Activated CD8-positive, alpha-beta memory T cell treated with anti-CD3 and anti-CD28 coated beads for 24 hours (primary cell): ENCODE measurements around the gene NDNF.

ENCODE experiments used
- DNase-seq: peaks from one replicate; pipeline ENCODE4 v3.0.0-alpha.2; 2020

The NDNF gene

DNA sequence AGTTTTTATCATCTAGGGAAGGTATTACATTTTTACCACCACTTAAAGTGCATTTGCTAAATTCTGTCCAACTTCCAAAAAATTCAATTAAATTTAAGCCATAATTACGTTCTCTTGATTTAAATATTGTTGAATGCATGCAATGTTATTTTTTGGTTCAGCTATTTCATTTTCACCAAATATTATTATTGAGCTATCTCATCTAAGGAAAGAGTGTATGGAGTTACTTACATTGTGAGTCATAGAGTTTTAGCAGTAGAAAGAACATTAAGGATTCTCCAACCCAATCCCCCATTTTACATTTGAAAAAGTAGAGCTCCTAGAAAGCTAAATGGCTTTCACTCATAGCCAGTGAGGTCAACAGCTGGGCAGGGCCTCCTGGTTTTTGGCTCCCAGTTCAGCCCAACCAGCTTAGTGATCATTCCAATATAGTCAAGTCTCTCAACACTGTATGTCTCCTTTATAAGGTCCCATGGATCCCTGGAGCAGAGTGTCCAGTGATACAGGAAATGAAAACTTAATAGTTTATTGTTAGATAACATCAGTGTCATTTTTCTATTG lies 60.5 kb downstream of the NDNF start:
- no peak for DNase-seq

DNA sequence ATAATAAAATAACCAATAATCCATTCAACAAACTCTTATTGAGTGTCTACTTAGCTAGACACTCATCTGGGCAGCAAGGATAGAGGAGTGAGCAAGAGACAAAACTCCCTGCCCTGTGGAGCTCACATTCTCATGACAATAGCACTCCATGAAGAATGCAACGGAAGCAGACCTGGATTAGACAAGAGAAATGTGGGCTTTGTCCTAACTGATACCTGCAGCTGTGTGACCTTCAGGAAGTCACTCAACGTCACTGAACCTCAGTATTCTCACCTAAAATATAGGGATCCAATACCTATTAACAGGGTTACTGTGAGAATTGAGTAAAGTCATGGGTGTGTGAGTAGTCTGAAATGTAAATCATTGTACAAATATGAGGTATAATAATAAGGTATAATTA lies 61.2 kb downstream of the NDNF start:
- no peak for DNase-seq

DNA sequence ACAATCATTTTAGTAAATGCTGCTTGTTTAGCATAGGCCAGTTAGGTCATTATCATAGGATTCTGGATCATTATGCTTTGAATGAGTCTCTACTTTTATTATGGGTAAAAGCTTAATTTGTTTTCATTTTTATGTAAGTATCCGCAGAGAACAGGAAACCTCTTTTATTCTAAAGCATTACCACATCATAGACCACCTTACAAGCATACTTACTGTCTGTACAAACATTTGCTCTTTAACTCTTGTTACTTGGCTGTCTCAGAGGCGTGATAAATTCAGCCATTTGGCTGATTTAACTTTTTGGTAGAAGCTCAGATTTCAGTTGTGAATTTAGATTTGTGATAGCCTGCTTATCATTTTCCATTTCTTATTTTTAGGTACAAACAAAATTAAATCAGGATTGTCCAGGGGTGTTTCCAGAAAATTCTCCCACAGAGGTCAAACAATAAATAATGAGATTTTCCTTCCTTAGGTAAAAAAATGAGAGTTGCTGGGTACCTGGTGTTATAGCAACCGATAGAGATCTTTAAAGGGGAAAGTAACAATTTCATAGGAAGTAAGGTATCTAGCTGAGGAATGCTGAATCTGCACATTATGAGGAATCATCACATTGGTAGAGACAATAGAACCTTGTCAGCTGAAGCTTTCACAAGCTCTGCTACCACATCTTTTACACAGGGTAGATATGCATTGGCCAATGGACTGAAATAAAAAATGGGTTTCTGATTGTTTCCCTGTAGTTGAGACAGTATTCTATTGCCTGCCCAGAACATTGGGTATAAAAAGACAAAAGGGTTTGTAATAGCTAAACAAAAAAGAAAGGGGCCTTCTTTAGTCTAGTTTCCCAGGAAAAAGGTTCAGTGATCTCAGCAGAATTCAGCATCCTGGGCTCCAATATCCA lies 62.5 kb downstream of the NDNF start:
- no peak for DNase-seq

DNA sequence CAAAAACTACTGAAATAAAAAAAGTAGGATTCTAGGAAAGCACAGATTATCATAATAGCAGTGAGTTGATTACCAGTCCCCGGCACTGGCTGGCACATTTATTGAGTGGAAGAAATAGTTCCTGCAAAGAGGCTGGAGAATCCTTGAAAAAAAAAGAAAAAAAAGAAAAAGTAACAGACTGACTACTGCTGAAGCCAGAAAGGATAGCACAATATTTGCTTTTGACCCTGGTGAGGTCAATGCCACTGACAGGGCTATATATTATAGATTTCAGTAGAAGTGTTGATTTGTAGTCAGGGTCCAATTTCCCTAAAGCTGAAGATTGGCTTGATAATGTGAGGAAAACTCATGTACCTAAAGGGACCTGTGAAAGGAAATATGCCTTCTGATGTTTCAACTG lies 64.7 kb downstream of the NDNF start:
- no peak for DNase-seq

DNA sequence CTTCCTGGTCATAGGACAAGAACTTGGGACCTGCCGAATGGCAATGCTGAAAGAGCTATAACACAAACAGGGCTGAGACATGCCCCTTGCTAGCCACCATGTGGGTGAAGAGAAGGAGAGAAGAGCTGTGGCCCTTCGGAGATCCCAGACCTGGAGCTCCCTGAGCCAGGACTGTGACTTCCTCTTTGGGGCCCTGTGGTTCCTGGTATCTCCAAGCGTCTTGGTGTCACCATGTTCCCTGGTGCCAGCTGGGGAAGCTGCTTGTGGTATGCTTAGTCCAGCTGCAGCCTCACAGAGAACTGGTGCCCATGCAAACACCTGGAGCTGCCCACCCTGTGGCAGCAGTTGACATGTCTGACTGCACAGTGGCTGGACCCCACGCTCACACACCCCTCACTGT lies 68.5 kb downstream of the NDNF start:
- DNase-seq, result no peak

DNA sequence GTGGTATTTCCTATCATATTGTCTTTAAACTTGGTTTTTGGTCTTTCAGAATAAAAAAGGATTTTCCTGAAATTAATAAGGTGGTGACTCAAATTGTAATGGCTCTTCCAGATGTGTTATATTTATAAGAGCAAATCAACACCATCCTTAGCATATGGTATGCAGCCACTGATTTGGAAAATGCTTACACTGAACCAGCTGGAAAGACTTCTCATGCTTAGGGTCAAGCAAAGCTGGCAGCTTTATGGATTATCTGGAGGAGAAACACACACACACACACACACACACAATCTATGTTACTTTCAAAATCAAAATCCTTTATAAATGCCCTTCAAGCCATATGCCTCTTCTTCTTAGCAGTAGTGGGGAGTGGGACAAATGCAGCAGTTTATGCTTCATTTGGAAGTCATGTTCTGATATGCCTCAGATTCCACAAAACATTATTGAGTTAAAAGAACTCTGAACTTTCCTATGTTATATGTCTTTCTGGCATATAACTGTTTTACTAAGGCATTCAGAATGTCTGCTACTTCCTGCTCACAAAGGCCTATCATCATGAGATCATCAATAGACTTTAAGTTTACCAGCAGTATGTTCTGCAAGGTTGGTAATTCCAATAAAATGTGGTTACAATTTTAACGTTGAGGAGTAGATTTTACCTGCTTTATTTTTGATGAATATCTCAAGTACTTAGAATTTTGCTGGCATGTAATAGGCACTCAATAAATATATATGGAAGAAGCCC lies 76.9 kb downstream of the NDNF start:
- no peak for DNase-seq

DNA sequence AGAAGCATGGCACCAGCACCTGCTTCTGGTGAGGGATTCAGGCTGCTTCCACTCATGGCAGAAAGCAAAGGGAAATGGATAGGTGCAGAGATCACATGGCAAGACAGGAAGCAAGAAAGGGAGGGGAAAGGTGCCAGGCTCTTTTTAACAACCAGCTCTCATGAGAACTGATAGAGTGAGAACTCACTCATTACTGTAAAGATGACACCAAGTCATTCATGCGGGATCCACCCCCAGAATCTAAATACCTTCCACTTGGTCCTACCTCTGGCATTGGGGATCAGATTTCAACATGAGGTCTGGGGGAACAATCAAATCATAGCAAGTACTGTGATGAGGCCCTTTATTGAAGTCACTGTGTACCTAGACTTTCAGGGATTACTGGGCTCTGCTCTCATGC lies 77.8 kb downstream of the NDNF start:
- no peak for DNase-seq

DNA sequence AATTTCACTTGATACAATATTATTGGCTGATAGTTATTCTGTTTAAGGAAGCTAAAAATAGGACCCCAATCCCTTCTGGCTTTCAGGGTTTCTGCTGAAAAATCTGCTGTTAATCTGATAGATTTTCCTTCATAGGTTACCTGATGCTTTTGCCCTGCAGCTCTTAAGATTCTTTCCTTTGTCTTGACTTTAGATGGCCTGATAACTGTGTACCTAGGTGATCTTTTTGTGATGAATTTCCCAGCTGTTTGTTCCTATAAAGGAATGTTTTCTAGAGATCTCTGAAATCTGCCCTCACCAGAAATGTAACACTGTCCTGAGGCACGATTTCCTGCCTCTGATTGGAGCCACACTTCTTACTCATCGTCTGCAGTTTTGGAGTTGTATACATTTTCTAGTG lies 80.5 kb downstream of the NDNF start:
- DNase-seq, result no peak

DNA sequence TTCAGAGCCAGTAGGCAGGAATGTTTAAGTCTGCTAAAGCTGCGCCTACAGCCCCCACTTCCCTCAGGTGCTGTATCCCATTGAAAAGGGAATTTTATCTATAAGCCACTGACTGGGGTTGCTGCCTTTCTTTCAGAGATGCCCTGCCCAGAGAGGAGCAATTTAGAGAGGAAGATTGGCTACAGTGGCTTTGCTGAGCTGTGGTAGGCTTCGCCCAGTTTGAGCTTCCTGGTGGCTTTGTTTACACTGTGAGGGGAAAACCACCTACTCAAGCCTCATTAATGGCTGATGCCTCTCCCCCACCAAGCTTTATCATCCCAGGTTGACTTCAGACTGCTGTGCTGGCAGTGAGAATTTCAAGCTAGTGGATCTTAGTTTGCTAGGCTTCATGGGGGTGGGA lies 82.1 kb downstream of the NDNF start:
- DNase-seq, result no peak
